ENCODE data around the gene CDIP1.
A peak's percentile ranks its signal among the peaks of the same experiment; 100 is the strongest.

The CDIP1 gene

DNA sequence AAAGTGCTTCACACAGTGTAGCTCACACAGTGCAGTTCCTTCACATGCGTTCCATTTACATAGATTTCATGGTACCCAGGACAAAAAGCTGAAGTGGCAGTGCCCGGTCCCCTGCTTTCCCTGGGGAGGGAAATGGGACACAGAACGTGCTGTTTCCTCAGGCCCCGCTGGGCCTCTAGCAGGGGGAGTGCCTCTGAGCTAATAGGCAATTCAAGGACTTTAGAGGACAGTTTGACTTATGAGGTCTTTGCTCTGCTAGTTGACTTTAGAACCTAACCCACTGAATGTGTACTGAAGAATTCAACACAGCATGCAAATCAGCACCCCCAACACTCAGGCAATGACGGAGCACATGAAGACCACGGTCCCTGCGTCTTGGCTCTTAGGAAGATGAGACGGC is 6.8 kb downstream of the CDIP1 start:
- no peak overlapping the region for H3K4me3 Mint-ChIP-seq
- peaks cover 71% of the 10 kb centered on the region for H3K4me1 Mint-ChIP-seq (ENCODE audit: low read depth)
- H3K36me3 Mint-ChIP-seq: peaks cover 6% of the 10 kb centered on the region
- H3K27me3 Mint-ChIP-seq: no peaks in the 10 kb centered on the region
- no peak overlapping the region for H3K27ac Mint-ChIP-seq
- H3K9me3 Mint-ChIP-seq (ENCODE audit: low read depth): no peaks in the 10 kb centered on the region

DNA sequence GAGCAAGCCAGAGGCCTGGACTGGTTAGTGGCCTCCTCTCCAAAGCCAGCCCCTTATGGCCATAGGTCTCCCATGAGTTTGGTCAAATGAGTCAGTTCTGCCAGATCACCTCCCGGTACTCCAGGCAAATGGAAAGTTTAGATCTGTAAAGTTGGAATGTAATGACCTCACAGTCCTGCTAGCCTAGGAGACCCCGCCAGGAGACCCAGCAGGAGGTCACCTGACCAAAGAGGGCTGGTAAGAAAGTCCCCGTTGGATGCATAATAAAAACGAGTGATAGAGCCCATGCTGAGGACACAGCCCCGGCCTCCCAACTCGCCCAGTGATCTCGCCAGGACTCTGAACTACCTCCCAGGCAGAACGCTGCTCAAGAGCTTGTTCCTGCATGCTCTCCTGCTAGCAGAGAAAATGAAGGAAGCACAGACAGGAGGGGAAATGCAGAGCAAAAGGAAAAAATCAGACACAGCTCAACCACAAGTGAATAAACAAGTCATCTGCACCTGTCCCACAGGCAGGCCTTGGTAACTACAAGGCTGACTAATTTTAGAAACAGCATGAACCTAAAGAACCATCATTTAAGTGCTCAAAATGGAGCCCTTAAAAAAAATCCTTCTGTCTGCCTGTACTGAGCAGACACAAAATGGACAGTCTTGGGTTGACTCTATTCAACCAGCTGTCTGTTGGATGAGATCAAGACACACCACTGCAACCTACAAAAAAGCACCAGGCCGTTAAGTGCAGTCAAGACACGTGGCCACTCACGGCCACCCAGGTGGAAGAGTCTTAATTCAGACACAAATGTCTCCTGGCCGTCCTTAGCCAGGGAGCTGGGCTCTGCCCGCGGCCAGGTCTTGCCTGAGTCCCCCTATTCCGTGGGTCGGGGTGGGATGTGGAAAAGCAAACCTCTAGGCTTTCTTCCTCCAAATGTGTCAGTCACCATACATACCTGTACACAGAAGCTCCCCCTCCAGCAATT is 9.2 kb downstream of the CDIP1 start:
- peaks cover 53% of the 10 kb centered on the region for H3K4me1 Mint-ChIP-seq (ENCODE audit: low read depth)
- peaks cover 4% of the 10 kb centered on the region for H3K36me3 Mint-ChIP-seq

DNA sequence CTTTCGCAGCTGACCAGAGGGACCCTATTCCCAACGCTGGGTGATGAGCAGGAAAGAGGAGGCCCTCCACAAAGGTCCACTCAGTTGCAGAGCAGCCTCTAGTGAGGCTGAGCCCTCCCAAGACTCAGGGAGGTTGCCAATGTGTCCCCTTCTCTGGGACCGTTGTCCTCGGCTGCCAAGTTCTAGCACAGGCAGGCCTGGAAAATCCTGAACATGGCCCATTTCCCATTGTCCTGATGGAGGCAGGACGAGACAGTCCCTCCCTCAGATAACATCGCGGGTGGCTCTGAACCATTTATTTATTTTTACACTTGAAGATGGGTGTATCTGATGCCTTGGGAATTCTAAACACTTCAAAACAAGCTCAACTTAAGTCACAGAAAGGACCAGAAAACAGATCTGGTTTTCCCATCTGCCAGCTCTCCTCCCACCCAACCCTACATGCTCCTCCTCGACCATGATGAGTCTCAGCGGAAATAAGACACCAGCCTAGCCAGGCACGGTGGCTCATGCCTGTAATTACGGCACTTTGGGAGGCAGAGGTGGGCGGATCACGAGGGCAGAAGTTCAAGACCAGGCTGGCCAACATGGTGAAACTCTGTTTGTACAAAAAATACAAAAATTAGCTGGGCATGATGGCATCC is 12.8 kb downstream of the CDIP1 start:
- Mint-ChIP-seq H3K4me1 (ENCODE audit: low read depth) (peaks cover 41% of the 10 kb centered on the region), H3K4me3 (no peak overlapping the region)

More for the DNA sequence above, 9.2 kb downstream of the CDIP1 start:
- Mint-ChIP-seq H3K9me3 (ENCODE audit: low read depth) (no peaks in the 10 kb centered on the region), H3K27ac (peak overlapping the region; percentile 98), H3K27me3 (no peaks in the 10 kb centered on the region), H3K4me3 (peak overlapping the region; percentile 41)

DNA sequence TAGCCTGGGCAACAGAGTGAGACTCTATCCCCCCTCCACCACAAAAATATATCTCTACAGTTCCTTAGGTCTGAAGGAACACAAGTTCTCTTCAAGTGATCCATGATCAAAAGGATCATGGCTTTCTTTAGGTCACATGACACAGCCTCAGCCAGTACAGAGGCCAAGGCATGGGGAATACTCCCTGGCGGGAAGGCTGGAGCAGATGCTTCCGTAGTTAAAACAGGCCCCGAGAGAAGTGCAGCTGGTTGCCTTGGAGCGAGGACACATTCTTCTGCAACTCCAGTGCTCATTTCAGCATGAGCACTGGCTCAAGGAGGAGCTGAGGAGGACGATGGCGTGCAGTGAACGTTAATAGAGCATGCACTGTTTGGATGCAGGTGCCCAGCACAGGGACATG is 13.5 kb downstream of the CDIP1 start:
- peaks cover 4% of the 10 kb centered on the region for H3K36me3 Mint-ChIP-seq
- no peak overlapping the region for H3K4me3 Mint-ChIP-seq
- H3K9me3 Mint-ChIP-seq (ENCODE audit: low read depth): no peaks in the 10 kb centered on the region
- no peaks in the 10 kb centered on the region for H3K27me3 Mint-ChIP-seq
- peaks cover 40% of the 10 kb centered on the region for H3K4me1 Mint-ChIP-seq (ENCODE audit: low read depth)
- H3K27ac Mint-ChIP-seq: peak overlapping the region; percentile 22

More for the DNA sequence above, 12.8 kb downstream of the CDIP1 start:
- Mint-ChIP-seq H3K27ac (no peak overlapping the region), H3K9me3 (ENCODE audit: low read depth) (no peaks in the 10 kb centered on the region), H3K27me3 (no peaks in the 10 kb centered on the region), H3K36me3 (peaks cover 4% of the 10 kb centered on the region)

DNA sequence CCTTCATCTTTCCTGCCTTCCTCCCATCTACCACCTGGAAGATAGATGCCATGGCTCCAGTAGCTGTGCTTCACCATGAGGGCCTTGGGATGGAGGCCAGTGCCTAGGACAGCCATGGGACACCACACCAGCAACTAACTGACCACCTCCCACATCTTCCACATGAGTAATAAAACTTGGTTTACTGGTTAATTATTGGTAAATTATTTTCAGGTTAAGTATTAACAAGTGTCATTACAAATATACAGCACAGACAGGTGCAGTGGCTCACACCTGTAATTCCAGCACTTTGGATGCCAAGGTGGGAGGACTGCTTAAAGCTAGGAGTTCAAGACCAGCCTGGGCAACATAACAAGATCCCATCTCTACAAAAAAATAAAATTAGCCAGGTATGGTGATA is 14.0 kb downstream of the CDIP1 start:
- H3K4me1 Mint-ChIP-seq (ENCODE audit: low read depth): peaks cover 37% of the 10 kb centered on the region
- H3K4me3 Mint-ChIP-seq: no peak overlapping the region
- H3K9me3 Mint-ChIP-seq (ENCODE audit: low read depth): no peaks in the 10 kb centered on the region
- no peak overlapping the region for H3K27ac Mint-ChIP-seq
- H3K27me3 Mint-ChIP-seq: no peaks in the 10 kb centered on the region
- H3K36me3 Mint-ChIP-seq: peaks cover 4% of the 10 kb centered on the region

DNA sequence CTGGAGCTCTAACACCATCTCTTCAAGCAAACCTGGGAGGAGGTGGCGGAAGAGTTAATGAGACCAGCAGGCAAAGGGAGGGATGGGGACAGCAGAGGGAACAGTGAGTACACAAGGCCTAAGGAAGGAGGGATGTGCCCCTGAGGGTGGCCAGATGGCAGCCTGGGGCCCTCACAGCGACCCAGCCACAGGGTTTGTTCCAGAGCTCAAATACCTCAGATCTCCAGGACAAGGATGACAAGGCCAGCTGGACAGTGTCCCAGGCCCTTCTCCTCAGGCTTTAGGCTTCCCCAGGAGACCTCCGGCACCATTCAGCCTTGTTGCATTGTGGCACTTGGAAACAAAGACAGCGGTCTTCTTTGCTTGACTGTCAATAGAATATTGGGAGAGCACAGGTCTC is 14.9 kb downstream of the CDIP1 start:
- Mint-ChIP-seq H3K36me3 (peaks cover 4% of the 10 kb centered on the region), H3K9me3 (ENCODE audit: low read depth) (no peaks in the 10 kb centered on the region), H3K27me3 (no peaks in the 10 kb centered on the region), H3K4me1 (ENCODE audit: low read depth) (peaks cover 30% of the 10 kb centered on the region), H3K27ac (no peak overlapping the region), H3K4me3 (no peak overlapping the region)

DNA sequence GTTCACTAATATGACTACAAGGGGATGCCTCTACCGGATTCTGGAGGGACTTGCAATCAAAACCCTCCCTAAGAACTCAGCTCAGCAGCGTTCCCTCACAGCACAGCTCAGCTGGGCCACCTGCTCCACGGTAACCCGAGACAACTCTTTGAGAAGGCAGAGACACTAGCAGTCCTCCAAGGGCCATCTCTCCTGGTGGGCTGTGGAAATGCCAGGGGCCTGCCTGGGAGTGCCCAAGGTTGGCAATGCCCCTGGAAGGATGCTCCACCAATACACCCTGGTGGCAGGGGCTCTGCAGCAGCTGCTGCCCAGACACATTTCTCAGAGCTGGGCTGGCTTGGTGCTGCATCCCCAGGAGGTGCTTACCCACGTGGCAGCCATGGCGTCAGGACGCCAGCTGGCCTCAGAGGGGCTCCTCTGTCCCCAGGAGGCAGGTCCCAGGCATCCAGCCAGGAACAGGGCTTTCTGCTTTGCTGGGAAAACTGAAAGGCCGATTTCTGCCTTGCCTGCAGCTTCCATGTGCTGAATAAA is 16.5 kb downstream of the CDIP1 start:
- Mint-ChIP-seq H3K4me1 (ENCODE audit: low read depth) (peaks cover 21% of the 10 kb centered on the region), H3K27ac (no peak overlapping the region), H3K9me3 (ENCODE audit: low read depth) (no peaks in the 10 kb centered on the region), H3K36me3 (peaks cover 4% of the 10 kb centered on the region), H3K4me3 (no peak overlapping the region), H3K27me3 (no peaks in the 10 kb centered on the region)

DNA sequence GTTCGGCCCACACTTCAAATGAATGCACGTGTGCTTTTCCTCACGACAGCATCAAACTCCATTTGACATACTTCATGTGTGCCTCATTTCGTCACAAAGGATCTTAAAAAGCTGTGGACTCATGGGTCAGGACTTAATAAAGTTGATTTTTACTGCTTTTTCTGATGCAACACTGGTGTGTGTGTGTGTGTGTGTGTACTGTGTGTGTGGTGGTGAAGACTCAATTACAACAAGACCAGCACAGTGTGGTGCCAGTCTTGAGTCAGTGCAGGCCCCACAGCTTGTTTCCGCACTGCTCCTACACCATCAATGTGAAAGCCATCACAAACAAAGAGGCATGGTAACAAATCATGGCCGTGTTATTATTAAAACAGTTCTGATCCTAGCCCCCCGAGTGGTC is 17.7 kb downstream of the CDIP1 start:
- no peaks in the 10 kb centered on the region for H3K9me3 Mint-ChIP-seq (ENCODE audit: low read depth)
- H3K4me3 Mint-ChIP-seq: no peak overlapping the region
- peaks cover 4% of the 10 kb centered on the region for H3K36me3 Mint-ChIP-seq
- no peaks in the 10 kb centered on the region for H3K27me3 Mint-ChIP-seq
- H3K4me1 Mint-ChIP-seq (ENCODE audit: low read depth): peaks cover 19% of the 10 kb centered on the region
- no peak overlapping the region for H3K27ac Mint-ChIP-seq

DNA sequence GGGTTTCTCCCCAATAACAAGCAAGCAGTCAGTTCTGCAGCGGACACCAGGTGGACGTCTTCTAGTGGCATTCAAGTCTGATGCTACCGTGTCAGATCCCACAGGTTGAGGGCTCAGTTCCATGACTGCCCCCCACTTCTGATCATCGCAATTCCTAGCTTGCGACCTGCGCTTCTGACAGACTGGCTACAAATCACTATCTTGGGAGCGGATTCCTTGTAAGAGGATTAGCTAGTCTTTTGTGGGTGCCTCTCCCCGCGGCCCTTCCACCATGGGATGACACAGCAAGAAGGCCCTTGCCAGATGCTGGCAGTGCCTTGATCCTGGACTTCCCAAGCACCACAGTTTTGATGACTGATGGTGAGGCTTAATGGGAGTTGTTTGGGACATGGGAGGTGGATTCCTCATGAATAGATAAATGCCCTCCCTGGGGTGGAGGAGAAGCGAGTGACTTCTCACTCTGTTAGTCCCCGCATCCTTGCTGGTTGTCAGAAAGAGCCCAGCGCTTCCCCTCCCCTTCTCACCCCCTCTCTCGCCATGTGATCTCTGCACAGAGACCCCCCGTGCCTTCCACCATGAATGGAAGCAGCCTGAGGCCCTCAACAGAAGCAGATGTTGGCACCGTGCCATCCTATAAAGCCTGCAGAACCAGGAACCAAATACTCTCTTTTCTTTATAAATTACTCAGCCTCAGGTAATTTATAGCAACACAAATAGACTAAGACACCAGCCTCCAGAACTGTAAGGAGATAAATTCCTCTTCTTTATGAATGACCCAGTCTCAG is 19.1 kb downstream of the CDIP1 start:
- Mint-ChIP-seq H3K36me3 (peaks cover 4% of the 10 kb centered on the region), H3K27ac (peak overlapping the region; percentile 59), H3K27me3 (no peaks in the 10 kb centered on the region), H3K4me3 (no peak overlapping the region), H3K9me3 (ENCODE audit: low read depth) (no peaks in the 10 kb centered on the region), H3K4me1 (ENCODE audit: low read depth) (peaks cover 32% of the 10 kb centered on the region)

DNA sequence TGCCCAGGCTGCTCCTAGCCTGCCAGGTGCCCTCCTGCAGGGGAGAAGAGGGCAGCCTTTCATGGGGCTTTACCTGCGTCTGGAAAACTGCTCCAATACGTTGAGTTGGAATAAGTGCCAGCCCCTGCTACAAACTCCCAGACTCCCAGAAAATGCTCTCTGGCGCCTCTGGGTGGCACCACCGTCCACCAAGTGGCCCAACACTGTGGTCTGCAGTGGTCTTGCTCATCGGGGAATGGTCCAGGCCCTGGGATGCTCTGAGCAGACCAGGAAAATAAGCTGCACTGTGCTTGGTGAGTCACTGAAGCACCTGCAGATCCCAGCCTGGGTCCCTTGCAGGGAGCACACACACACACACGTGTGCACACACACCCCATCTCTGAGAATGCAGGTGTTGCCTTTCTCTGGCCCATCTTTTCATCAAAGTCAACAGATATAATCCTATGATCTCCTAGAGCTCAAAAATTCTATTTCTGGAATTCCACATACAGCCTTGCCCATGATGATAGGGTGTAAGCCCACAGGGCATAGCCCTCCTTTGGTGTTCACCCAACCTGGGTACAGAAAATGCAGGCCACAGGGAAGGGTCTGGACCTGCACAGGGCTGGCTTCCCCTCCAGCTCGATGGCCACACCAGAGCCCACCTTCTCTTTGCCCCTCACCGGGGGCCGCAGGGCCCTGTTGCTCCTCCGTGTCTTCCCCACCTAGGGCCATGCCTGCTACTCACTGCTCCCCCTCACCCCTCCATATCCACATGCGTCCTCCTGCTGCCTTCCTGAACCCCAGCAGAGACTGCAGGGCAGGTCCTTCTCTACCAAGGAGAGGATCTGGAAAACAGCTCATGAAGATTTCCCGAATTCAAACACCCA is 20.5 kb downstream of the CDIP1 start:
- no peaks in the 10 kb centered on the region for H3K27me3 Mint-ChIP-seq
- H3K27ac Mint-ChIP-seq: peak overlapping the region; percentile 8
- no peaks in the 10 kb centered on the region for H3K36me3 Mint-ChIP-seq
- peaks cover 38% of the 10 kb centered on the region for H3K4me1 Mint-ChIP-seq (ENCODE audit: low read depth)
- no peak overlapping the region for H3K4me3 Mint-ChIP-seq
- no peaks in the 10 kb centered on the region for H3K9me3 Mint-ChIP-seq (ENCODE audit: low read depth)

DNA sequence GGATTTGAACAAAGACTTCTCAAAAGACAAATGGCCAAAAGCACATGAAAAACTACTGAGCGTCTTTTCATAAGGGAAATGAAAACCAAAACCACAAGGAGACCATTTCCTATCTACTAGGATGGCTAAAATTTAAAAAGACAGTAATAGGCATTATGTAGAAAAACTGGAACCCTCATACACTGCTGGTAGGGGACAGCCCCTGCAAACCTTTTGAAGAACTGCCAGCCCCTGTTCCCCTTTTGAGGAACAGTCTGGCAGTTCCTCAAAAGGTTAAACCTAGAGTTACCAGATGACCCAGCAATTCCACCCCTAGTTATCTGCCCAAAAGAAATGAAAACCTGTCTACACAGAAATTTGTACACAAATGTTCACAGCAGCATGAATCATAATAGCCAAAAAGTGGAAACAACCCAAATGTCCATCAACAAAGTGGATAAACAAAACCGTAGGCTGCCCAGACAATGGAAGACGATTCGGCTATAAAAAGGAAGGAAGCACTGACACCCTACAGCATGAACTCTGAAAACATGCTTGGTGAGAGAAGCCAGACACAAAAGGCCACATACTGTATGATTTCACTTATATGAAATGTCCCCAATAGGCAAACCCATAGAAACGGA is 22.9 kb downstream of the CDIP1 start:
- Mint-ChIP-seq H3K4me1 (ENCODE audit: low read depth) (peaks cover 43% of the 10 kb centered on the region), H3K27me3 (no peaks in the 10 kb centered on the region), H3K4me3 (peak overlapping the region; percentile 25), H3K36me3 (no peaks in the 10 kb centered on the region), H3K9me3 (ENCODE audit: low read depth) (no peaks in the 10 kb centered on the region), H3K27ac (peak overlapping the region; percentile 82)

DNA sequence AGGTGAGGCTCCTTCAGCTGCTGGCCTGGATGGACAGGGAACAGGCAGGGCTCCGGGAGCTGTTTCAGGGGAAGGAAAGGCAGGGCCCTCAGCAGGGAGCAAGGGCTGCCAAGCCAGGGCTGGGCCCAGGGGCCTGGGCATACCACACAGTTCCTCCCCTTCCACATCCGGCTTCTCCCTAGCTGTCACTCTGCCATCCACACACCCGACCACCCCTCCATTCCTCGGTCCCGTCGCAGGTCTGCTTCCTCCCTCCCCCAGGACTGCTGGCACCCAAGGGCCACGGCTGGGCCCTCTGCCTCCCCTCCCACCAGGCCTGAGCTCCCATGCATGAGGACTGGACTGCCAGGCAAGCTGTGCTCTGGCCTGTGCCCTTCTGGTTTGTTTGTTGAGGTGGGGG is 24.0 kb downstream of the CDIP1 start:
- no peaks in the 10 kb centered on the region for H3K27me3 Mint-ChIP-seq
- H3K4me1 Mint-ChIP-seq (ENCODE audit: low read depth): peaks cover 37% of the 10 kb centered on the region
- no peak overlapping the region for H3K4me3 Mint-ChIP-seq
- H3K9me3 Mint-ChIP-seq (ENCODE audit: low read depth): no peaks in the 10 kb centered on the region
- peak overlapping the region; percentile 82 for H3K27ac Mint-ChIP-seq
- H3K36me3 Mint-ChIP-seq: no peaks in the 10 kb centered on the region

DNA sequence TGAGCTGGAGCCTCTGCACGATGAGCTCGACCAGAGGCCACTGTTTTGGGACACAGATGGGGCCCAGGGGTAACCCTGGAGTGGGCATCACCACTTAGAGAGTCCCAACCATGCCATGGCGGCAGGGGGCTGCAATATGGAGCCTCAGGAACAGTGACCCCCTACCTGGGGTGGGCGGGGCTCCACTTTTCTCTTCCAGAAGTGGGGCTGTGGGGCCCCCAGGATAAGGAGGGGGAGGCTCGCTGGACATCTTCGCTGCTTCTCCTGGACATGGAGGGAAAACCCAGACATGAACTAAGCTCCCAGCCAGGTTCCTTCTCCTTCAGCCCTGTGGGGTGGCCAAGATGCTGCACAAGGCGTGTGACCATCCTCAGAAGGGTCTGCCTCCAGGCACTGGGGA is 24.7 kb downstream of the CDIP1 start:
- no peaks in the 10 kb centered on the region for H3K27me3 Mint-ChIP-seq
- no peaks in the 10 kb centered on the region for H3K36me3 Mint-ChIP-seq
- H3K4me1 Mint-ChIP-seq (ENCODE audit: low read depth): peaks cover 37% of the 10 kb centered on the region
- no peak overlapping the region for H3K4me3 Mint-ChIP-seq
- no peak overlapping the region for H3K27ac Mint-ChIP-seq
- H3K9me3 Mint-ChIP-seq (ENCODE audit: low read depth): no peaks in the 10 kb centered on the region

Data from activated naive CD8-positive, alpha-beta T cell (primary cell).